Tibial artery (tissue), 4 donors: ENCODE data around the gene CCDC40.

Experiments
- DNase-seq, 2 donors: peaks; one replicate each; pipeline ENCODE4 v3.0.0-alpha.2; 2019
- H3K27ac ChIP-seq, 2 donors: fragments of 200-600 bp; sonication (generic) in 1 of 2; 1 replicate in 1 of 2; 2 replicates in 1 of 2; pipeline ENCODE4 v1.5.1; 2018 to 2019; ENCODE audit warnings: mild to moderate bottlenecking in 1 of 2
- H3K27me3 ChIP-seq, 2 donors: fragments of 200-600 bp; sonication (generic) in 1 of 2; one replicate each; pipeline versions ENCODE4 v1.5.1 to v1.6.0; 2016 to 2019
- H3K36me3 ChIP-seq, 3 donors: fragments of 200-600 bp; sonication (generic) in 2 of 3; one replicate each; pipeline ENCODE4 v1.5.1; 2016 to 2019; ENCODE audit warnings: mild to moderate bottlenecking in 2 of 3
- H3K4me1 ChIP-seq, 4 donors: fragments of 200-600 bp; sonication (generic) in 2 of 4; 1 replicate in 3 of 4; 2 replicates in 1 of 4; pipeline ENCODE4 v1.5.1; 2016 to 2019
- H3K4me3 ChIP-seq, 2 donors: fragments of 200-600 bp; sonication (generic) in 1 of 2; 1 replicate in 1 of 2; 2 replicates in 1 of 2; pipeline ENCODE4 v1.5.1; 2018 to 2019; ENCODE audit warnings: mild to moderate bottlenecking in 2 of 2
- H3K9me3 ChIP-seq, 3 donors: fragments of 200-600 bp; sonication (generic) in 1 of 3; one replicate each; pipeline ENCODE4 v1.5.1; 2016 to 2019
- intact Hi-C: fragments of 100-400 bp; cut with DNase I; formaldehyde crosslinking; loops from one replicate; pipeline ENCODE4 v1.15.0; 2023; ENCODE audit warnings: low total_unique reads
- TF ChIP-seq, protein P1 (sequence below), 2 experiments: fragments of 200-600 bp in 1 of 2; fragments of 450-650 bp in 1 of 2; IDR thresholded peaks; one replicate each; pipeline ENCODE4 v1.5.1; 2017 to 2019; ENCODE audit warnings: antibody characterized with exemption in 2 of 2, mild to moderate bottlenecking in 1 of 2, moderate library complexity in 1 of 2

Gene CCDC40

DNA sequence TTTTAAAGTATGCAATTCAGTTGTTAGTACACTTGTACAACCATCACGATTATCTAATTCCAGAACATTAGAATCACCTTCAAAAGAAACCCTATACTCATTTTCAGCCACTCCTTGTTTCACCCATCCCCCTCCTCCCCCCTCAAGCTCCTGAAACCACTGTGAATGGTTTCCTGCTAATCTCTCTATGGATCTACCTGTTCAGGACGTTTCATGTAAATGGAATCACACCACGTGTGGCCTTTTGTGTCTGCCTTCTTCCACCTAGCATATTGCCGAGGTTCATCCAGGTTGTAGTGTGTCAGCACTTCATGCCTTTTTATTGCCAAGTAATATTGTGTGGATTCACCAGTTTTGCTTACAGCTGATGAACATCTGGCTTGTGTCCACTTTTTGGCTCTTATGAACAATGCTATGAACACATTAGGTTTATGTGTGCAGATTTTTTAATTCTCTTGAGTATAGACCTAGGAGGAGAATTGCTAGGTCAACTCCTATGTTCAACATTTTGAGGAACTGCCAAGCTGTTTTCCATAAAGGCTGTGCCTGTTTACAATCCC is 92.6 kb downstream of the CCDC40 start:
- H3K4me3 ChIP-seq, result no peak overlapping the region

DNA sequence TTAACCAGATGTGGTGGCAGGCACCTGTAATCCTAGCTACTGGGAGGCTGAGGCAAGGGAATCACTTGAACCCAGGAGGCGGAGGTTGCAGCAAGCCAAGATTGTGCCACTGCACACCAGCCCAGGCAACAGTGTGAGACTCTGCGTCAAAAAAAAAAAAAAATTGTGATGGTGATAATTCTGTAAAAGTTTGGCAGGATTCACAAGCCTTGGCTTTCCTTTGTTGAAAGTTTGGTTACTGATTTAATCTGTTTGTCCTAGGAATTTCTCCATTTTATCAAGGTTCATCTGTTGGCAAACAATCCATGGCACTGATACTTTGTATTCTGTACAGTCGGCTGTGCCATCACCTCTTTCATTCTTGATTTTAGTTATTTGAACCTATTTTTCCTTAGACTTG is 94.5 kb downstream of the CCDC40 start:
- H3K36me3 ChIP-seq, result peaks cover 25 to 33% (median 33%) of the 10 kb centered on the region in 3 donors
- DNase-seq, result no peak
- H3K4me1 ChIP-seq, result no peaks in the 10 kb centered on the region
- H3K9me3 ChIP-seq, result no peaks in the 10 kb centered on the region
- intact Hi-C loops, result no loop called here
- no peak overlapping the region for H3K4me3 ChIP-seq
- peaks cover 0 to 2% of the 10 kb centered on the region in 2 donors for H3K27me3 ChIP-seq
- TF ChIP-seq, protein P1, sequence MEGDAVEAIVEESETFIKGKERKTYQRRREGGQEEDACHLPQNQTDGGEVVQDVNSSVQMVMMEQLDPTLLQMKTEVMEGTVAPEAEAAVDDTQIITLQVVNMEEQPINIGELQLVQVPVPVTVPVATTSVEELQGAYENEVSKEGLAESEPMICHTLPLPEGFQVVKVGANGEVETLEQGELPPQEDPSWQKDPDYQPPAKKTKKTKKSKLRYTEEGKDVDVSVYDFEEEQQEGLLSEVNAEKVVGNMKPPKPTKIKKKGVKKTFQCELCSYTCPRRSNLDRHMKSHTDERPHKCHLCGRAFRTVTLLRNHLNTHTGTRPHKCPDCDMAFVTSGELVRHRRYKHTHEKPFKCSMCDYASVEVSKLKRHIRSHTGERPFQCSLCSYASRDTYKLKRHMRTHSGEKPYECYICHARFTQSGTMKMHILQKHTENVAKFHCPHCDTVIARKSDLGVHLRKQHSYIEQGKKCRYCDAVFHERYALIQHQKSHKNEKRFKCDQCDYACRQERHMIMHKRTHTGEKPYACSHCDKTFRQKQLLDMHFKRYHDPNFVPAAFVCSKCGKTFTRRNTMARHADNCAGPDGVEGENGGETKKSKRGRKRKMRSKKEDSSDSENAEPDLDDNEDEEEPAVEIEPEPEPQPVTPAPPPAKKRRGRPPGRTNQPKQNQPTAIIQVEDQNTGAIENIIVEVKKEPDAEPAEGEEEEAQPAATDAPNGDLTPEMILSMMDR (IDR thresholded peaks at IDR 0.05), result no peak
- H3K27ac ChIP-seq, result no peak overlapping the region

More for the DNA sequence above, 92.6 kb downstream of the CCDC40 start:
- DNase-seq, result no peak
- no peaks in the 10 kb centered on the region for H3K9me3 ChIP-seq
- peaks cover 0 to 11% of the 10 kb centered on the region in 2 donors for H3K27me3 ChIP-seq
- peaks cover 0 to 3% (median 0%) of the 10 kb centered on the region in 4 donors for H3K4me1 ChIP-seq
- H3K36me3 ChIP-seq, result peaks cover 9 to 14% (median 13%) of the 10 kb centered on the region in 3 donors
- TF ChIP-seq, protein P1 (IDR thresholded peaks at IDR 0.05), result no peak
- intact Hi-C loops, result no loop called here
- H3K27ac ChIP-seq, result no peak overlapping the region

DNA sequence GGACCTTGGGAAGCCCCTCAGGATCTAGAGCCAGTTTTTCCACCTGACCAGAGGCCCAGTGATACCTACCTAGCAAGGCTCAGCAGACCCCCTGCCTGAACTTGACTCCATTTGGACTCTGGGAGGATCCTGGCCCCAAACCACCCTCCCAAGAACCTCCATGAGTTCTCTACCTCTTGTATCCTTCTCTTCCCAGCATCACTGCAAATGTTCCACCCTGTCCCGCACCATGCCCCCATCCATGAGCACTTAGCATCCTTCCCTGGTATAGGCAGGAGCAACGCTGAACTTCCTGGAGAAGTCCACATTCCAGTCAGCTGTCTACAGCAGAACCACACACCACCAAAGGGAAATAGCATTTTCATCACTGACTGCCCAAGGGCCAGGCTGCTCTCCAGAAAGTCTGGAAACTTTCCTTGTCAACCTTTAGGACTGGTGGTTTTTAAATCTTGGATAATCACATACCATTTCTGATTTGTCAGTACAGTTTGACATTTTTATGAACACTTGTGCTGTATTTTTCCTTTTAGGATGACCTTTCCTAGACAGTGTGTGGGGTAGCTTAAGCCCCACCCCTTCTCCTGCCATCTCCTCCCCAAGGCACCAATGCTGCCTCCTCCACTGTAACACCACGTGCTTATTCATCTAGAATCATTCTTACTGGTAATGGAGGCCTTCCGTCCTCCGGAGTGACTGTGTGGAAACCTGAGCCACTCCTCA is 96.6 kb downstream of the CCDC40 start:
- TF ChIP-seq, protein P1 (IDR thresholded peaks at IDR 0.05), result no peak
- Histone ChIP-seq H3K27ac (no peak overlapping the region), H3K36me3 (peaks cover 44 to 53% (median 53%) of the 10 kb centered on the region in 3 donors), H3K9me3 (no peaks in the 10 kb centered on the region), H3K27me3 (no peaks in the 10 kb centered on the region), H3K4me1 (no peaks in the 10 kb centered on the region), H3K4me3 (no peak overlapping the region)
- intact Hi-C loops, result no loop called here
- no peak for DNase-seq

DNA sequence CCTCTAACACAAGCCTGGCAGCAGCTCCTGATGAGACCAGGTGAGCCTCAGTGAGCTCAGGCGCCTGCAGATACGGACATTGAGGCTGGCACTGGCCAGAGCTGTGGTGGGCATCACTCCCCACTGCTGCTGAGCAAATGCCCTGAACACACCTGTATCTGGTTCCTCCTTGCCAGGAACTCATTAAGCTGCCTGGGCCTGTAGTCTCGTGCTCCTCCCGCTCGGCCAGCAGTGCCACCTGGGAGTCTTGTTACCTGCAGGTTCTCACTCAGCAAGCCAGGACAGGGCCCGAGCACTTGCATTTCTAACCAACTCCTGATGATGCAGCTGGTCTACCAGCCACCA is 97.2 kb downstream of the CCDC40 start:
- intact Hi-C loops, result no loop called here
- Histone ChIP-seq H3K4me1 (no peaks in the 10 kb centered on the region), H3K4me3 (no peak overlapping the region), H3K36me3 (peaks cover 49 to 59% (median 59%) of the 10 kb centered on the region in 3 donors), H3K27ac (no peak overlapping the region), H3K9me3 (no peaks in the 10 kb centered on the region), H3K27me3 (no peaks in the 10 kb centered on the region)
- TF ChIP-seq, protein P1 (IDR thresholded peaks at IDR 0.05), result no peak
- no peak for DNase-seq

DNA sequence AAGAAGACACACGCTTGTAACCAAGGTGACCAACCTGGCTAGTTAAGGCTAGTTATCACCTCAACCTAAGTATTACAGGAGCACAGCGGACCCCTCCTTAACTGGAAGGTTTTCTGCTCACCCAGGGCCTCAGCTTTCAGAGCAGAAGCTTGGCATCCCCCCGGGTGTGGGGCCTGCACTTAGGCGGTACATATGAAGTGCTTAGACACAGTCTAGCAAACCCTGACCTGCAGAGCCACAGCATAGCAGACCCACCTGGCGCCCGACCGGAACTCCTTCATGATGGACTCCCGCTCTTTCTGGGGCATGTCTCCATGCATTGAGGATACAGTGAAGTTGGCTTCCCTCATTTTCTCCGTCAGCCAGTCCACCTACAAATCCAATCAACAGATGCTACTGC is 100.7 kb downstream of the CCDC40 start:
- Histone ChIP-seq H3K27me3 (no peaks in the 10 kb centered on the region), H3K4me1 (no peaks in the 10 kb centered on the region), H3K9me3 (no peaks in the 10 kb centered on the region), H3K36me3 (peaks cover 83 to 94% (median 88%) of the 10 kb centered on the region in 3 donors), H3K27ac (no peak overlapping the region), H3K4me3 (no peak overlapping the region)
- no peak for DNase-seq
- TF ChIP-seq, protein P1 (IDR thresholded peaks at IDR 0.05), result no peak
- intact Hi-C loops, result no loop called here
